ENCODE measurements around the gene LAMB1.
"Not testable (repeated sequence)": the region's sequence is repeated elsewhere in the genome, so short reads cannot be mapped to it uniquely, and the experiment has no call there.

The LAMB1 gene

DNA sequence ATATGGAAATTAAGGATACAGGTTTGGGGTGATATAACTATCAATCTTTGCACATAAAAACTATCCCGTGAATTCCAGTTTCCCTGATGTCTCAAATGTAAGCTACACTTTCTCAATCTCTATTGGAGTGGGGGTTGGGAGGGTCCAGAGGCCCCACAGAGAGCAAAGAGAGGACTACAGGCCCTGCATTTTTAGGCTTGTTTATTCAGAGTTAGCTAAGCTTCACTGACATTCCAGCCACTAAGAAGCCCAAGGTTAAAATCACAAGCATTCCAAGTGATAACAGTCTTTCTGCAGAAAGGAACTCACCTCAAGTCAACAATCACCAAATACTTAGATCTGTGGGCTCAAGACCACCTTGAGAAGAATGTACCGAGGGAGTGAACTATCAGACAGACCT lies 31.6 kb upstream of the LAMB1 start:
- Histone ChIP-seq H3K27me3 (ENCODE audit: insufficient read depth, low read length) (no peaks in the 10 kb centered on the region), H3K9me3 (ENCODE audit: insufficient read depth, low read depth, low read length) (no peaks in the 10 kb centered on the region), H3K4me3 (ENCODE audit: low read length) (0 out of 2 replicates have a peak overlapping the region, but pooled peaks have one; percentile 16), H3K4me1 (ENCODE audit: insufficient read depth, low read length) (peaks cover 21% of the 10 kb centered on the region), H3K36me3 (ENCODE audit: insufficient read depth, low read length) (no peaks in the 10 kb centered on the region), H3K9ac (ENCODE audit: low read depth, low read length) (no peak overlapping the region), H3K27ac (ENCODE audit: low read depth, low read length) (peak overlapping the region; percentile 67; the same call in 1 of the 2 replicates)
- 67% methylated on average over 1 of the region's 2 CpGs for WGBS

DNA sequence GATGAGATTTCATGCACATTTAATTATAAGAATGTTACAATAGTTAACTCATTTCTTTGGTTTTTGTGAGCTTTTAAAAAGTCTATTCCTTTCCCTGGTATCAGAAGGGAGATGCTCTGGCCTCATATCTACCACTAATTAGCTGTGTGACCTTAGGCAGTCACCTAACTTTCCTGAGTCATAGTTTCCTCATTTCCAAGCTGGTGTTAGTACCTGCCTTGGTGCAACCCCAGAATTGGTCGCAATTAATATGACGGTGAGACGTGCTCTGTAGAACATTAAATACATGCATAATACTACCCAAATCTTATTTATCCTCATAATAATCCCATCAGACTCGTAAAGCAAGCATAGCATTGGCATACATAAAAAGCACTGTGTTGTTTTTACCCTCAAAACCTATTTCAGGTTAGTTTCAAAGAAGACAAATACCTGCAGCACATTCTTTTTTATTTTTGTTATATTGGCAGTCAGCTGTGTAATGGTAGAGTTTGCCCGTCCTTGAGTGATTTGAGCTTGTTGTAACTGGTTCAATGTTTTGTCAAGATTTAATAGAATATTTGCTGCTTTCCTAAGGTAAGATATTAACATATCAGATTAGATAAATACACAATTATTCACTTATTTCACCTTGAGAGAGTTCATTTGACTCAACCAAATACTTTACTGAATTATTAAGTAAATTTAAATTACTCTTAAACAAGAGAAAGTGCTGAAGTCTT lies 31.0 kb upstream of the LAMB1 start:
- H3K27ac ChIP-seq (ENCODE audit: low read depth, low read length): peak overlapping the region; percentile 39; the same call in 1 of the 2 replicates
- H3K27me3 ChIP-seq (ENCODE audit: insufficient read depth, low read length): no peaks in the 10 kb centered on the region
- WGBS: 82% methylated on average over 5 of the region's 5 CpGs
- peaks cover 21% of the 10 kb centered on the region for H3K4me1 ChIP-seq (ENCODE audit: insufficient read depth, low read length)
- H3K9me3 ChIP-seq (ENCODE audit: insufficient read depth, low read depth, low read length): no peaks in the 10 kb centered on the region
- H3K36me3 ChIP-seq (ENCODE audit: insufficient read depth, low read length): no peaks in the 10 kb centered on the region
- H3K4me3 ChIP-seq (ENCODE audit: low read length): no peak overlapping the region
- no peak overlapping the region for H3K9ac ChIP-seq (ENCODE audit: low read depth, low read length)

DNA sequence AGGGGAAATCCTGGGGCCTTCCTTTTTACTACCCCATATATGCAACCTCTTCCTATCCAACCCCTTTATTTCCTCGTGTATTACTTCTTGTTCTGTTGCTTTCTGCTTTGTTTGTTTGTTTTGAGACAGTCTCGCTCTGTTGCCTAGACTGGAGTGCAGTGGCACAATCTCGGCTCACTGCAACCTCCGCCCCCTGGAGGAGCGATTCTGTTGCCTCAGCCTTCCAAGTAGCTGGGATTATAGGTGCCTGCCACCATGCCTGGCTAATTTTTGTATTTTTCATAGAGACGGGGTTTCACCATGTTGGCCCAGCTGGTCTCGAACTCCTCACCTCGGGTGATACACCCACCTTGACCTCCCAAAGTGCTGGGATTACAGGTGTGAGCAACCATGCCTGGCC lies 30.3 kb upstream of the LAMB1 start:
- not testable (repeated sequence) for H3K9ac ChIP-seq (ENCODE audit: low read depth, low read length); H3K36me3 ChIP-seq (ENCODE audit: insufficient read depth, low read length); H3K27ac ChIP-seq (ENCODE audit: low read depth, low read length); H3K9me3 ChIP-seq (ENCODE audit: insufficient read depth, low read depth, low read length); H3K27me3 ChIP-seq (ENCODE audit: insufficient read depth, low read length); H3K4me3 ChIP-seq (ENCODE audit: low read length)
- H3K4me1 ChIP-seq (ENCODE audit: insufficient read depth, low read length): peaks cover 21% of the 10 kb centered on the region
- WGBS: 88% methylated on average over 8 of the region's 8 CpGs

DNA sequence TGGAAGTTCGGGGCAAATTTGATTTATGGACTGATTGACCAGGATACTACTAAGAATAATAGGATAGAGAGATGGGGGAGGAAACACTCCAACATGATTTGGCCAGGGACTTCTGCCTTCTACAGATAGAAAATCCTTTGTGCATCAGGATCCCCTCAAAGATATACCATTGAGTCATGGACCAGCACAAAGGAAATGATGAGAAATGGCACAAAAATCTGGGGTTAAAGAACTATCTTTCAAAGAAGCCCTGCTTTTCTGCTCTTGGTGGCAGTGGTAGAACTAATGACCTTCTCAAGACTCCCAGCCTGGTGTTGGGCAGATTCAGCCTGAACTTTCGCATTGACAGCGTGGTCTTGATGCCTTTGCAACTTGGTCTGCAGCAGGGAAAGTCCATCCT lies 27.6 kb upstream of the LAMB1 start:
- WGBS: 94% methylated on average over 3 of the region's 3 CpGs
- no peak overlapping the region for H3K4me3 ChIP-seq (ENCODE audit: low read length)
- H3K9me3 ChIP-seq (ENCODE audit: insufficient read depth, low read depth, low read length): no peaks in the 10 kb centered on the region
- H3K36me3 ChIP-seq (ENCODE audit: insufficient read depth, low read length): no peaks in the 10 kb centered on the region
- peaks cover 21% of the 10 kb centered on the region for H3K4me1 ChIP-seq (ENCODE audit: insufficient read depth, low read length)
- no peak overlapping the region for H3K27ac ChIP-seq (ENCODE audit: low read depth, low read length)
- H3K9ac ChIP-seq (ENCODE audit: low read depth, low read length): no peak overlapping the region
- no peaks in the 10 kb centered on the region for H3K27me3 ChIP-seq (ENCODE audit: insufficient read depth, low read length)

DNA sequence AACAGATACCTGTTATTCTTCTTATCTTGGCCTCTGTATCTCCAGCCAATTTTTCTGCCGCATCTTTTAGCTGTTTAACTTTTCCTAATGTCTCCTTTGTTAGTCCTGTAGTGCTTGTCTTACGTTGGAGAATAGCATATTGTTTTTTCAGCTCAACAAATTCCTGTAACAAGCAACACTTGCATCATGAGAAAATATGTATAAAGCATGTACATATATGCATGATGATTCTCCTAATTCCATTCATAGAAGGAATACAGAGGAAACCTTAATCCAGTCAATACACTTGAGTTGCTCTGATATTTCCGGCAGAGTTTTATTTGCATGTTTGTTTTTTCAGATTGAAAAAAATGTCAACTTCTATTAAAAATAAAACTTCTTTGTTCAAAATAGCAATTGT lies 26.1 kb upstream of the LAMB1 start:
- Histone ChIP-seq H3K27me3 (ENCODE audit: insufficient read depth, low read length) (no peaks in the 10 kb centered on the region), H3K4me3 (ENCODE audit: low read length) (no peak overlapping the region), H3K9me3 (ENCODE audit: insufficient read depth, low read depth, low read length) (no peaks in the 10 kb centered on the region), H3K9ac (ENCODE audit: low read depth, low read length) (no peak overlapping the region), H3K27ac (ENCODE audit: low read depth, low read length) (no peak overlapping the region), H3K36me3 (ENCODE audit: insufficient read depth, low read length) (no peaks in the 10 kb centered on the region), H3K4me1 (ENCODE audit: insufficient read depth, low read length) (peaks cover 10% of the 10 kb centered on the region)
- 100% methylated on average over 1 of the region's 3 CpGs for WGBS

DNA sequence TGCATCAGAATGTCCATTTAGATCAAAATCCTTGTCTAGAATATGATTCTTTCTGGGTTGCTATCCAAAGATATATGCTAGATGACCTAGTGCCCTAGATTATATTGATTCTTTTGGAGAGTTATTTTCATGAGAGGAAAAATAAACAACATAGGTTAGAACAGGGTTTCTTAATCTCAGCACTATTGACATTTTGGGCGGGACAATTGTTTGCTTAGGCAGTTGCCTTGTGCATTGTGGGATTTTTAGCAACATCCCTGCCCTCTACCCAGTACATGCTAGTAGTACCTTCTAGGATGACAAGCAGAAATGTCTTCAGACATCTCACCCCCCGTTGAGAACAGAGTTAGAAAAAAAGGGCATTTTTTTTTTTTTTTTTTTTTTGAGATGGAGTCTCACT lies 25.1 kb upstream of the LAMB1 start:
- no peak overlapping the region for H3K27ac ChIP-seq (ENCODE audit: low read depth, low read length)
- 100% methylated on average over 1 of the region's 2 CpGs for WGBS

DNA sequence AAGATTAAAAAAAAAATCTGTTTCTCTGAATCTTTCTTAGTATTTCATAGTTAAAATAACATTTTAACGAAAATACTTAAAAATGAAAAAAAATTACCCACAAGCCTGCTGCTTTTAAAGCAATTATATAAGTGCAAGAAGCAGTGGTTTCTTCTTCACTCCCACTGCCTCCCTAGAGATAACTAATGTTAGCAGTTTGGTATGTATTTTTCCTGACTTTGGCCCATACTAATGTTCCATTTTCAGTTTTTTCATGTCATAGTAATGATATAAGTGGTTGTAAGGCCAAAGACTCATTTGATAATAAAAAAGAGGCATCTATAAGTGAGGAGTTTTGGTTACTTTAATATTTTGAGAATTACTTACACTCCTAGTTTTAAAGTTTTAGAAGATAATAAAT lies 24.3 kb upstream of the LAMB1 start:
- Histone ChIP-seq H3K9ac (ENCODE audit: low read depth, low read length) (no peak overlapping the region), H3K27me3 (ENCODE audit: insufficient read depth, low read length) (no peaks in the 10 kb centered on the region), H3K4me3 (ENCODE audit: low read length) (no peak overlapping the region), H3K4me1 (ENCODE audit: insufficient read depth, low read length) (no peaks in the 10 kb centered on the region), H3K27ac (ENCODE audit: low read depth, low read length) (no peak overlapping the region), H3K9me3 (ENCODE audit: insufficient read depth, low read depth, low read length) (no peaks in the 10 kb centered on the region), H3K36me3 (ENCODE audit: insufficient read depth, low read length) (no peaks in the 10 kb centered on the region)
- no CpG with 5 or more reads among the region's 1 CpG for WGBS

More for the DNA sequence above, 25.1 kb upstream of the LAMB1 start:
- Histone ChIP-seq H3K9ac (ENCODE audit: low read depth, low read length) (no peak overlapping the region), H3K4me3 (ENCODE audit: low read length) (no peak overlapping the region), H3K4me1 (ENCODE audit: insufficient read depth, low read length) (peaks cover 3% of the 10 kb centered on the region), H3K9me3 (ENCODE audit: insufficient read depth, low read depth, low read length) (no peaks in the 10 kb centered on the region), H3K36me3 (ENCODE audit: insufficient read depth, low read length) (no peaks in the 10 kb centered on the region), H3K27me3 (ENCODE audit: insufficient read depth, low read length) (no peaks in the 10 kb centered on the region)

DNA sequence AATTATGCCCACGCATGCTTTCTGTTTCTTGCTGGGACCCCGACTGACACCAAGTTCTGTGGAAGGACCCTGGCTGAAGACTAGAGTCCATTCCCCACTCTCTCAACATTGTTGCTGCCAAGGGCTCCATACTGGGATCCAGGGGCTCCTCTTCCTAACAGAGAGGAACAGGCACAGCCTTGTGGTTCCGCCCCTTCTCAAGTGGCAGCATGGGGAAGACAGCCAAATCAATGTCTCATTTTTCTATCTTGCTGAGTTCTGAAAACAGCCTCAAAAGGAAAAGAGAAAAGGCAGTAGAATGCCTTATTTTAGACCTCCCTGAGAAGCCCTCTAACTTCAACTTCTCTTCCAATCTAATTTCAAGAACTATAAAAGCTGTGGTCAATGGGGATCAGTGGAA lies 23.7 kb upstream of the LAMB1 start:
- H3K4me3 ChIP-seq (ENCODE audit: low read length): no peak overlapping the region
- H3K4me1 ChIP-seq (ENCODE audit: insufficient read depth, low read length): no peaks in the 10 kb centered on the region
- no peak overlapping the region for H3K27ac ChIP-seq (ENCODE audit: low read depth, low read length)
- H3K36me3 ChIP-seq (ENCODE audit: insufficient read depth, low read length): no peaks in the 10 kb centered on the region
- H3K9ac ChIP-seq (ENCODE audit: low read depth, low read length): no peak overlapping the region
- no peaks in the 10 kb centered on the region for H3K9me3 ChIP-seq (ENCODE audit: insufficient read depth, low read depth, low read length)
- 91% methylated on average over 3 of the region's 3 CpGs for WGBS
- no peaks in the 10 kb centered on the region for H3K27me3 ChIP-seq (ENCODE audit: insufficient read depth, low read length)

DNA sequence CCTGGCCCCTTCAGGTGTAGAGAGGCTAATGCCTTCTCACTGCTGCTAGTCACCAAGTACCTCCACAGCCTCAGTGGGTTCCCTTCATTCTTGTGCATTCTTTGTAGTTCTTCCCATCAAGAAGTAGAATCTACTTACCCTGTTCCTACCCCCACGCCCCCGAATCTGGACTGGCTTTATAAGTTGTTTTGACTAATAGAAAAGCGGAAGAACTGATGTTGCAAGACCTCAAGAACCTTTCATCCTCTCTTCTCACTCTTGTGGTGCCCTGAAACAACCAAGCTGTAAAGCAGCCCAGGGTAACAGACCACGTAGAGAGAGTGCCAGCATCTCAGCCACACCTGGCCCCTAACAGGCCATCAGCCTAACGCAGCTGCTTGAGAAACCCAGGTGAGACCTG lies 23.2 kb upstream of the LAMB1 start:
- H3K9me3 ChIP-seq (ENCODE audit: insufficient read depth, low read depth, low read length): no peaks in the 10 kb centered on the region
- H3K9ac ChIP-seq (ENCODE audit: low read depth, low read length): no peak overlapping the region
- no peaks in the 10 kb centered on the region for H3K36me3 ChIP-seq (ENCODE audit: insufficient read depth, low read length)
- WGBS: 96% methylated on average over 4 of the region's 5 CpGs
- no peaks in the 10 kb centered on the region for H3K4me1 ChIP-seq (ENCODE audit: insufficient read depth, low read length)
- no peak overlapping the region for H3K27ac ChIP-seq (ENCODE audit: low read depth, low read length)
- H3K27me3 ChIP-seq (ENCODE audit: insufficient read depth, low read length): no peaks in the 10 kb centered on the region
- H3K4me3 ChIP-seq (ENCODE audit: low read length): no peak overlapping the region

DNA sequence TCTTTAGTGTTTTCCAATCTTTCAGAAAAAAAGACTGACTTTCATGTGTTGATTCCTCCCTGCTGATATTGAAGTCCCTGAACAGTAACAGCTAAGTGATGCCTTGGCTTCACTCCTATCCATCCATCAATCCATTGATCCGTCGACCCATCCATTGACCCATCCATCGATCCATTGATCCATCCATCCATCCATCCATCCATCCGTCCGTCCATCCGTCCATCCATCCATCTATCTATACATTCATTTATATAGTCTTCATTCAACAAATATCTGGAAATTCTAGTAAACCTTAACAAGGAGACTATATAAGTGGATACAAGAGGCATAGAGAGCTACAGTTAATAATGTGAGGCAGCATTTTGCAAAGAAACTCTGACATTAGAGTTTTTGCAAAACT lies 21.6 kb upstream of the LAMB1 start:
- WGBS: 95% methylated on average over 6 of the region's 6 CpGs
- no peak overlapping the region for H3K27ac ChIP-seq (ENCODE audit: low read depth, low read length)
- no peak overlapping the region for H3K4me3 ChIP-seq (ENCODE audit: low read length)
- H3K4me1 ChIP-seq (ENCODE audit: insufficient read depth, low read length): no peaks in the 10 kb centered on the region
- no peaks in the 10 kb centered on the region for H3K36me3 ChIP-seq (ENCODE audit: insufficient read depth, low read length)
- no peaks in the 10 kb centered on the region for H3K9me3 ChIP-seq (ENCODE audit: insufficient read depth, low read depth, low read length)
- no peak overlapping the region for H3K9ac ChIP-seq (ENCODE audit: low read depth, low read length)
- H3K27me3 ChIP-seq (ENCODE audit: insufficient read depth, low read length): no peaks in the 10 kb centered on the region

DNA sequence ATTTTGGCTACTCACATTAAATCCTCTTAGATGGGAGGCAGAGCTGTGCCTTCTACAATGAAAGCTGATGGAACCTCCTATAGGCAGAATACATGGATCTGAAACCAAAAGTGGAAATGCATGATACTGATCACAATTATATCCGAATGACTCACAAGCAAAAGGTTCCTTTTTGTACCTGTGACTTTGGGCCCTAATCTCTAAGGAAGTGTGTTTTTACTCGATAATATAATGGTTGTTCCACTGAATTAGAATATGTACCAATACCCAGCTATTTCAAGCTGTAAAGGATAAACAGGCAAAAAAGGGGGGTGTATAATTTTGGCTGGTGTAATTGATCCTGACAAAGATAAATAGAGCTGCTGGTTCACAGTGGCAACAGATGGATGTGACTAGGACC lies 17.6 kb upstream of the LAMB1 start:
- no peak overlapping the region for H3K9ac ChIP-seq (ENCODE audit: low read depth, low read length)
- 96% methylated on average over 2 of the region's 2 CpGs for WGBS
- no peaks in the 10 kb centered on the region for H3K36me3 ChIP-seq (ENCODE audit: insufficient read depth, low read length)
- no peak overlapping the region for H3K27ac ChIP-seq (ENCODE audit: low read depth, low read length)
- no peak overlapping the region for H3K4me3 ChIP-seq (ENCODE audit: low read length)
- H3K4me1 ChIP-seq (ENCODE audit: insufficient read depth, low read length): no peaks in the 10 kb centered on the region
- no peaks in the 10 kb centered on the region for H3K27me3 ChIP-seq (ENCODE audit: insufficient read depth, low read length)
- H3K9me3 ChIP-seq (ENCODE audit: insufficient read depth, low read depth, low read length): no peaks in the 10 kb centered on the region

DNA sequence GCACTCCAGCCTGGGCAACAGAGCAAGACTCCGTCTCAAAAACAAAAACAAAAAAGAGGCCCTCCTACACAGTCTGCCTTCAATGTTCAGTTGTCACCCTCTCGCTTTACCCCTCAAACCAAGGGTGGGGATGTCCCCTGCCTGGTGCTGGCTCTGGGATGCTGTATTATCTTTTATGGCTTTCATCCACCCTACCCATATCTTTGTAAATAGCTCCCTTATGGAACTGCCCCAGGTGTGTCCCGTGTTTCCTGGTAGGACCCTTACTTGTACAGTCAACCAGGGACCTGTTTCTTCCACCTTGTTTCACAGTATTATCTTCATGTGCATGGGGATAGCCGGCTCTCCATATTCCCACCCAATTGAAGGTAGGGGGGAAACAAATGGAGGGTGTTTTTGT lies 15.7 kb upstream of the LAMB1 start:
- H3K27me3 ChIP-seq (ENCODE audit: insufficient read depth, low read length): no peaks in the 10 kb centered on the region
- no peak overlapping the region for H3K9ac ChIP-seq (ENCODE audit: low read depth, low read length)
- H3K4me3 ChIP-seq (ENCODE audit: low read length): no peak overlapping the region
- WGBS: 89% methylated on average over 3 of the region's 4 CpGs
- no peak overlapping the region for H3K27ac ChIP-seq (ENCODE audit: low read depth, low read length)
- no peaks in the 10 kb centered on the region for H3K36me3 ChIP-seq (ENCODE audit: insufficient read depth, low read length)
- H3K9me3 ChIP-seq (ENCODE audit: insufficient read depth, low read depth, low read length): no peaks in the 10 kb centered on the region
- no peaks in the 10 kb centered on the region for H3K4me1 ChIP-seq (ENCODE audit: insufficient read depth, low read length)

Data from HUES64 (cell line).